Stimulated activated CD4-positive, alpha-beta T cell treated with anti-CD3 and anti-CD28 coated beads, Interleukin-2, amount 100 ng/mL, for 24 hours (primary cell): ENCODE data around the gene SLC25A6.
A peak's percentile ranks its signal among the peaks of the same experiment; 100 is the strongest.
"Not testable (repeated sequence)": the region's sequence is repeated elsewhere in the genome, so short reads cannot be mapped to it uniquely, and the experiment has no call there.

Experiments used
- DNase-seq, 2 donors: peaks; one replicate each; pipeline ENCODE4 v3.0.0-alpha.2; 2020

SLC25A6 gene

DNA sequence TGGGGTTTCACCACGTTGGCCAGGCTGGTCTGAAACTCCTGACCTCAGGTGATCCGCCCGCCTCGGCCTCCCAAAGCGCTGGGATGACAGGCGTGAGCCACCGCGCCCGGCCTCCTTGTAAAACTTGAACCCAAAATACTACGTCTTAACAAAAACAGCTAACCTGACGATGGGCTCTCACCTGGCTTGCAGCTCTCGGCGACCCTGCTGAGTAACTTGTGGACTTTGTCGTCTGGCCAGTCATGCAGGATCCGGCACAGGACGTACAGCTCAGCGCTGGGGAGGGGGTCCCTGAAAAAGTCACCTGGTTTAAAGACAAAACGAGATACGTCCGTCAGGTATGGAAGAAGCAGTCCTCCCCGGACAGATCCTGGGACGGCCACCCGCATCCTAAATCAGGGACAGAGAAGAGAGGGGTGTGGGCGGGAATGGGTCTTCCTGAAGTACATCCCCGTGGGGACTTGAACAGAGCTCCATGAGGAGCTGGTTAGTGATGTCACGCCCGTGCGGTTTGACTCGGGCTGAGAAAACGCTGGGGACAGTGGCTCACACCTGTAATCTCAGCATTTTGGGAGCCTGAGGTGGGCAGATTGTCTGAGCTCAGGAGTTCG is 20.7 kb upstream of the SLC25A6 start:
- DNase-seq: no peak

DNA sequence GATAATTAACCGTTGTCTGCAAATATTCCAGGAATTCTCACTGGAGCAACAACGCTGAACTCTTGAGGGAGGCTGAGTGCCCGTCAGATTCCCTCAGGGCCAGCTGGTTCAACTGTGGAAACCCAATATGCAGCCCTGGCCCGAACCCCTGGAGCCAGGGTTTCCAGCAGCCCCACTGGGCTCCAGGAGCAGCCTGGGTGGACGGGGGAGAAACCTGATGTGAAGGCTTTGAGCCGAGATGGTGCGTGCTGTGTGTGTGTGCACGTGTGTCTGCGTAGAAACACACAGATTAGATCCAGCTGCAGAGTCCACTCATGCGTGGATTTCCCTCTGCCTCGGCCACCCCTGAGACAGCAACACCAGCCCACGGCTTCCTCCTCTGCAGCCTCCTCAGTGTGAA is 19.4 kb upstream of the SLC25A6 start:
- no peak for DNase-seq

DNA sequence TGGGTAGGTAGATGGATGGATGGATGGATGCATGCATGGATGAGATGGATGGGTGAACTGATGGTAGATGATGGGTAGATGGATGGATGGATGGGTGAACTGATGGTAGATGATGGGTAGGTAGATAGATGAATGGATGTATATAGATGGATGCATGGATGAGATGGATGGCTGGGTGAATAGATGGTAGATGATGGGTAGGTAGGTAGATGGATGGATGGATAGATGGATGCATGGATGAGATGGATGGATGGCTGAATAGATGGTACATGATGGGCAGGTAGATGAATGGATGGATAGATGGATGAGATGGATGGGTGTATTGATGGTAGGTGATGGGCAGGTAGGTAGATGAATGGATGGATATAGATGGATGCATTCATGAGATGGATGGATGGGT is 15.1 kb upstream of the SLC25A6 start:
- DNase-seq: no peak

DNA sequence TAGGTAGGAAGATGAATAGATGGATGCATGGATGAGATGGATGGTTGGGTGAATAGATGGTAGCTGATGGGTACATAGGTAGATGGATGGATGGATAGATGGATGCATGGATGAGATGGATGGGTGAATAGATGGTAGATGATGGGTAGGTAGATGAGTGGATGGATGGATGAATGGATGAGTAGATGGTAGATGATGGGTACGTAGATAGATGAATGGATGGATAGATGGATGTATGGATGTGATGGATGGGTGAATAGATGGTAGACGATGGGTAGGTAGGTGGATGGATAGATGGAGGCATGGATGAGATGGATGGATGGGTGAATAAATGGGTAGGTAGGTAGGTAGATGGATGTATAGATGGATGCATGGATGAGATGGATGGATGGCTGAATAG is 13.9 kb upstream of the SLC25A6 start:
- not testable (repeated sequence) for DNase-seq

DNA sequence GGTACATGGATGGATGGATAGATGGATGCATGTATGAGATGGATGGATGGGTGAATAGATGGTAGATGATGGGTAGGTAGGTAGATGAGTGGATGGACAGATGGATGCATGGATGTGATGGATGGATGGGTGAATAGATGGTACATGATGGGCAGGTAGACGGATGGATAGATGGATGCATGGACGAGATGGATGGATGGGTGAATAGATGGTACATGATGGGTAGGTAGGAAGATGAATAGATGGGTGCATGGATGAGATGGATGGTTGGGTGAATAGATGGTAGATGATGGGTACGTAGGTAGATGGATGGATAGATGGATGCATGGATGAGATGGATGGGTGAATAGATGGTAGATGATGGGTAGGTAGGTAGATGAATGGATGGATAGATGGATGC is 12.0 kb upstream of the SLC25A6 start:
- DNase-seq: not testable (repeated sequence)

DNA sequence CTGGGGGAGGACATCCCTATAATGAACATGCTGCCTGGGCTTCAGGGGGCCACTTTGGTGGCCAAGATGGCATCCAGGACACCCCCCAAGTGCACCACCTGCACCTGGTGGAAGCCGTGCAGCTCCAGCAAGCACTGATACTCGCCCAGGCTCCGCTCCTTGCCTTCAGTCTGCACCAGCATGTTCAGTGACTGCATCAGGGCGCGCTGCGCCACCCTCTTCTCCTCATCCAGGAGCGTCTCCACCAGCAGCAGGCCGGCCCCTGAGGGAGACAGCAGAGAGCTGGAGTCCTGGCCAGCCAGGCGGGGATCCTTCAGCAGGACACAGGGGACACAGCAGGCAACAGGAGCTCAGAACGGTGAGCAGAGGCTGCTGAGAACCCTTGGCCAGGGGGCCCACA is 11.3 kb upstream of the SLC25A6 start:
- peak in 1 of 2 donors; percentile 0 for DNase-seq

DNA sequence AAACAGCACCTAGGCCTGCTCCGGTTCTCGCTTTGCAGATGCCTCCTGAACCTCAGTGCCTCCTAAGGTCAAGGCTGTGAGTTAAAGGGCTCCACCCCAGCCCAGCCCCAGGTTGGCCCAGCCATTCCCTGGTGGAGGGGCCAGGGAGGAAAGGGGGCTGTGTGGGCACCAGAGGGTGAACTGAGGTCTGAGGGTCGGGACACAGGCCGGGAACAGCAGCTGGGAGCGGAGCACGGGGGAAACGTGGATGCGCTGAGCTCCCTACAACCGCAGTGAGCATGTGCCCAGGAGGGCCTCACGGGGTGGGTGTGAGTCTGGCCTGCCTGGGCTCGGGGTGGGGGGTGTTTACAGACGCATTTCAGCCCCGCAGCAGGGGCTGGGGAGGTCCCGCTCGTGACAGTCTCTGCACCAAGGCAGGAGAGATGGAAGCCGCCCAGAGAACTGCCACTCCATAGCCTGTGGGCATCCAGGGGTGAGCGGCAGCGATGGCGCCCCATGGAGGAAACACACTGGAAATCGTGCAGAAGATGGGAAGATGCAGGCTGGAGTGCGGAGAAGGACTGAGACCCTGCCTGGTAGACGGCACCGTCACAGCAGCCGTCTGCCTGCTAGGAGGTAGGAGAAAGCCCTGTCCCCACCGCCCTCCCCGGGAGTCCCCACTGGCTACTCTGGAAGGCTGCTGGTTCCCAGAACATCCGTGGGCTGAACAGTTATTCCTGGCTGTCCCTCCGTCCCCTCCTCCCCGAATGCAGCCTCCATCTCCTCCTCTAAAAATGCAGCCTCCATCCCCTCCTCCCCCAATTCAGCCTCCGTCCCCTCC is 9.9 kb upstream of the SLC25A6 start:
- peak in 1 of 2 donors; percentile 0 for DNase-seq

DNA sequence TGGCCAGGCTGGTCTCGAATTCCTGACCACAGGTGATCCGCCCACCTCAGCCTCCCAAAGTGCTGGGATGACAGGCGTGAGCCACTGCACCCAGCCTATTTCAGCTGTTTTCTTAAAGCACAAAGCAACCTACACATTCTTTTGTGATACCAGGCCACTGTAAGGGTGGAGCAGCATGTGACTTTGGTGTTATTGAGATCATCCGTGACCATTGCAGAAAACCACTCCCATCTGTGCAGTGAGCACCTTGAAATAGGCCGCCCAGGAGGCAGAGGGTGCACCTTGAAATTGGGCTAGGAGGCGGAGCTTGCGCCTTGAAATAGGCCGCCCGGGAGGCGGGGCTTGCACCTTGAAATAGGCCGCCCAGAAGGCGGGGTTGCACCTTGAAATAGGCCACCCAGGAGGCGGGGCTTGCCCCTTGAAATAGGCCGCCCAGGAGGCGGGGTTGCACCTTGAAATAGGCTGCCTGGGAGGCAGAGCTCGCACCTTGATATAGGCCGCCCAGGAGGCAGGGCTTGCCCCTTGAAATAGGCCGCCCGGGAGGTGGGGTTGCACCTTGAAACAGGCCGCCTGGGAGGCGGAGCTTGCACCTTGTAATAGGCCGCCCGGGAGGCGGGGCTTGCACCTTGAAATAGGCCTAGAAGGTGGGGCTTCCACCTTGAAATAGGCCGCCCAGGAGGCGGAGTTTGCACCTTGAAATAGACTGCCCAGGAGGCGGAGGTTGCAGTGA is 9.0 kb upstream of the SLC25A6 start:
- no peak for DNase-seq

DNA sequence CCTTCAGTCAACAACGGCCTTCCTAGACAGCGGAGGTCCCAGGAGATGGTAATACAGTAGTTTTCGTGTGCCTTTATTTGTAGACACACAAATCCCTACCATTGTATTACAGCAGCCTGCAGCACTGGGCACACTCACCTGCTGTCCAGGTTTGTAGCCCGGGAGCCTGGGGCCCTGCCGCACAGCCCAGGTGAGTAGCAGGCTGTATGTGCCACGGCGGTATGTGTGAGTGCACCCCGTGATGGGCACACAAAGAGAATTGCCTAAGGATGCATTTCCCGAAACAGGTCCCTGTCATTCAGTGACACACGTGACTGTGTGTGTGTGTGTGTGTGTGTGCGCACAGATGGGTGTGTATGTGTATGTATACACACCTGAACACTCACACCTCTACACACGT is 8.1 kb upstream of the SLC25A6 start:
- DNase-seq: no peak

DNA sequence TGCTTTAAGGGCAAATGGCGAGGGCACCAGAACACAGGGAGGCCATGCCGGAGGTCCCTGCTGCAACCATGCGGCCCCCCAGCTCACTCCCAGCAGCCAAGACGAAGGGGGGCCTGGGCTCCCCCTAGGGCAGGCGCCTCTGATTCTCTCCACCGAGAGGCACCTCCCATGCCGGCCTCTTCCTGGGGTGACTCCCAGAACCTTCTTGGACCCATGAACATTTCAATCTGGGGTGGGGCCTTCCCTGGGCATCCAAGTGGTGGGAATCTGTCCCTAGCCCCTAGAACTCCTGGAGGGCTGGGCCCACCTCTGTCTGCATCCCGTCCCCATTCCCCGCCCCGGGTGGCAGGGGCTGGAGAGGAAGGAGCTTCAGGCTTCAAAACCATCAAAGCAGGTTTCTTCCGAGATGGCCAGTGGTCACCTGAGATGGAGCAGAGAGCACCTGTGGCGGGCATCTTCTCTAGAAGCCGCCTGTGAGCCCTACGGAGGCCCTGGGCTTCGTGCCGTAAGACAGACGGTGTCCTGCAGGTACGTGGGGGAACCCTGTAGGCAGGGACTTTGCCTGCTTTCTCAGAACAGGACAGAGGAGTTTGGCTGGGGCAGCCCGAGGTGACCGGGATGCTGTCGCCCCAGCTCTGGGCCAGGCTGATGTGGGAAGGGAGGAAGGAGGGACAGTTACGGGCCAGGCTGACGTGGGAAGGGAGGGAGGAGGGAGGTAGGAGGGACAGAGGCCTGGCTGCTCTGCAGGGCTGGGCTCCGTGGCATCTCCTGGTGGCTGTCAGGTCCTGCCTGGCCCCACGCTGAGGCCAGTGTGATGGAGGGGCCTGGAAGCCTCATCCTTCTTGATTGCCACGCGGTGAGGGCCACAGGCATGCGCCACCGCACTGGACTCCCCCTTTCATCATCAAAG is 6.8 kb upstream of the SLC25A6 start:
- DNase-seq: peak in 1 of 2 donors; percentile 2

DNA sequence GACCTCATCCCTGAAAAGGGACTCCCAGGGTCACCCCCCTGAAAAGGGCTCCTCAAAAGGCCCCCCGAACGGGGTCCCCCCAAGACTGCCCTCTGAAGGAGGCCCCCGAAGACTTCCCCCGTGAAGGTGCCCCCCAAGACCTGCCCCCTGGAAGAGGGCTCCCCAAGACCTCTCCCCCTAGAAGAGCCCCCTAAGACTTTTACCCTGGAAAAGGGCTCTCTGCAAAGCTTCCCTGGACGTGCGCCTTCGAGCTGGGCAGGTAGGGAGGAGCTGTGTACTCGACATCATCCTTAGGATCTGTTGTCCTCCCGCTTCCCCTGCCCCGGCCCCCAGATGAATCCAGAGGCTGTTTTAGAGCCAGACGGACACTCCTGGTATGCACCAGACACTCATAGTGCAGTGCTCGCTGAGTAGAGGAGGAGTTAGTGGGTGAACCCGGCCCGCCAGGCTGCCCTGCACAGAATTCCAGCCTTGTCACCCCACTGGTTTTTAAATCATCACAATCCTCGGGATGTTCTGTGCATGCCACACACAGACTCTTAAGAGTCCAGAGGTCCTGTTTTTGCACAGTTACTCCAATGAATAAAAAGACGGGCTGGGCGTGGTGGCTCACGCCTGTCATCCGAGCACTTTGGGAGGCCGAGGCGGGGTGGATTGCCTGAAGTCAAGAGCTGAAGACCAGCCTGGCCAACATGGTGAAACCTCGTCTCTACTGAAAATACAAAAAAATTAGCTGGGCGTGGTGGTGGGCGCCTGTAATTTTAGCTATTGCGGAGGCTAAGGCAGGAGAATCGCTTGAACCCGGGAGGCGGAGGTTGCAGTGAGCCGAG is 5.7 kb upstream of the SLC25A6 start:
- DNase-seq: no peak

DNA sequence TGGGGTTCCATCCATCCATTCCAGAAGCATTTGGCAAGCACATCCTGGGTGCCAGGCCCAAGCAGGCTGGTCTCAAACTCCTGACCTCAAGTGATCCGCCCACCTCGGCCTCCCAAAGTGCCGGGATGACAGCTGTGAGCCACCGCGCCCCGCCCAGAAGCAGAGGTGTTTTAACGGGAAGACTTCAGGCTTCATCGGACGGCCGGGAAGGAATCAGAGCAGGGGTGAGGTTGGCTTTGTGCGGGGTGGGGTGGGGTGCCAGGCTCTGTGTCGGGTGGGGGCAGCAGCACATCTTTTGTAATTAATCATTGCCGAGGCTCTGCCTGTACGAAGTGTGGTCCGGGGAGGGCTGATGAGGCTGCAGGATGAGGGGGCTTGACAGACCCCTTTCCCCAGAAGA is 5.1 kb upstream of the SLC25A6 start:
- no peak for DNase-seq

DNA sequence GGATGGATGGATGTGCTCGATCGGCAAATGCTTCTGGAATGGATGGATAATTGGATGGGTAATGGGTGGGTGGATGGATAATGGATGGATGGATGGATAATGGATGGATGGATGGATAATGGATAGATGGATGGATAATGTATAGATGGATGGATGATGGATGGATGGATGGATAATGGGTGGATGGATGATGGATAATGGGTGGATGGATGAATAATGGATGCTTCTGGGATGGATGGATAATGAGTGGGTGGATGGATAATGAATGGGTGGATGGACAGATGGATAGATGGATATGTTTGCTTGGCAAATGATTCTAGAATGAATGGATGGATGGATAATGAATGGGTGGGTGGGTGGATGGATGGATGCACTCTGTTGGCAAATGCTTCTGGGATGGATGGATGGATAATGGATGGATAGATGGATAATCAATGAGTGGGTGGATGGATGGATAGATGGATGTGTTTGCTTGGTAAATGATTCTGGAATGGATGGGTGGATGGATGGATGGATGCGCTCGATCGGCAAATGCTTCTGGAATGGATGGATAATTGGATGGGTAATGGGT is 3.8 kb upstream of the SLC25A6 start:
- DNase-seq: no peak

DNA sequence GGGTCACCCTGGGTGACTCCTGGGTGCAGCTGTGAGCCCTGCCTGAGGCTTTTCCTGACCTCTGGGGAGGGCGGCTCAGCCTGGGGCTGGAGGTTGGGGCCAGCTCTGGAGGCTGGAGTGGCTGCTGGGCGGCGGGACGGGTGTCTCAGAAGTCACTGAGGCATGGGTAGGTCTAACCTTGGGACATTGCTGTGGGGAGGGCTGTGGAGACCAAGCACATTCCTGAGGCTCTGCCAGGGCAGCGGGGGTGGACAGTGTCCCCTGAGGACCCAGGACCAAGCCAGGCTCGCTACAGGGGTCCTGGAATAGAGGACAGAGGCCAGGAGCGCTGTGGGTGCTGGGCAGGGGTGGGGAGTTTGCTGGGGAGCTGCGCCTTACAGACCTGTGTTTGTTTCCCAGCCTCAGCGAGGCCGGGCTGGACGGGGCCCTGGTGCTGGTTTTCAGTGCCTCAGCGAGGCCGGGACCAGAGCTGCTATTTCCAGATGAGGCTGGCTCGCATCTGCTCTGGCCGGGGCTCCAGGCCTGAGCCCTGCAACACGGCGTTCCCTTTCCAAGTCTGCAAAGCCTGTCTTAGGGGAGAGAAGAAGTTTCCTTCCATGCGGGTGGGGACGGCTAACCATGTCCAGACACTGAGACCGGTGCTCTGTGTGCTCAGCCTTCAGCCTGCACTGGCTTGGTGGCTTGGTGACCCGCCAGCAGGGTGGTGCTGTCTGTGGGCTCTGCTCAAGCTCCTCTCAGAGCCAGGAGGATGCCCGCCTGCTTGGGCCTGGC is 3.0 kb upstream of the SLC25A6 start:
- no peak for DNase-seq

DNA sequence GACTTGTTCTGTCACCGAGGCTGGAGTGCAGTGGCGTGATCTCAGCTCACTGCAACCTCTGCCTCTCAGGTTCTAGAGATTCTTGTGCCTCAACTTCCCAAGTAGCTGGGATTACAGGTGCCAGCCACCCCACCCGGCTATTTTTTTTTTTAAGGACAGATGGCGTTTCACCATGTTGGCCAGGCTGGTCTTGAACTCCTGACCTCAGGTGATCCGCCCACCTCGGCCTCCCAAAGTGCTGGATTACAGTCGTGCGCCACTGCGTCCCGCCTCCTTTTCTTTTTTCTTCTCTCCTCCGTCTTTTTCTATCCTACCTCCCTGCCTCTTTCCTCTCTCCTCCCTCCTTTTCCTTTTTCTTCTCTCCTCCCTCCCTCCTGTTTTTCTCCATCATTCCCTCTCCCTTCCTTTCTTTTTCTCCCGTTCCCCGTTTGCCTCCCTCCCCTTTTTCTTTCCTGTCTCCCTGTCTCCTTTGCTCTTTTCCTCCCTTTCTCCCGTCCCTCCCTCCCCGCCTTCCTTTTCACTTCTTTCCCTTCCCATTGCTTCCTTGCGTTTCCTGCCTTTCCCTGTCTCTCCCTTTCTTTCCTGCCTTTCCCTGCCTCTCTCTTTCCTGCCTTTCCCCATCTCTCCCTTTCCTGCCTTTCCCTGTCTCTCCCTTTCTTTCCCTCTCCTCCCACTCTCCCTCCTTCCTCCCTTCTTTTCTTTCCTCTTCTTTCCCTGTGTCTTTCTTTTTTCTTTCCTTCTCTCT is 2.1 kb upstream of the SLC25A6 start:
- no peak for DNase-seq

DNA sequence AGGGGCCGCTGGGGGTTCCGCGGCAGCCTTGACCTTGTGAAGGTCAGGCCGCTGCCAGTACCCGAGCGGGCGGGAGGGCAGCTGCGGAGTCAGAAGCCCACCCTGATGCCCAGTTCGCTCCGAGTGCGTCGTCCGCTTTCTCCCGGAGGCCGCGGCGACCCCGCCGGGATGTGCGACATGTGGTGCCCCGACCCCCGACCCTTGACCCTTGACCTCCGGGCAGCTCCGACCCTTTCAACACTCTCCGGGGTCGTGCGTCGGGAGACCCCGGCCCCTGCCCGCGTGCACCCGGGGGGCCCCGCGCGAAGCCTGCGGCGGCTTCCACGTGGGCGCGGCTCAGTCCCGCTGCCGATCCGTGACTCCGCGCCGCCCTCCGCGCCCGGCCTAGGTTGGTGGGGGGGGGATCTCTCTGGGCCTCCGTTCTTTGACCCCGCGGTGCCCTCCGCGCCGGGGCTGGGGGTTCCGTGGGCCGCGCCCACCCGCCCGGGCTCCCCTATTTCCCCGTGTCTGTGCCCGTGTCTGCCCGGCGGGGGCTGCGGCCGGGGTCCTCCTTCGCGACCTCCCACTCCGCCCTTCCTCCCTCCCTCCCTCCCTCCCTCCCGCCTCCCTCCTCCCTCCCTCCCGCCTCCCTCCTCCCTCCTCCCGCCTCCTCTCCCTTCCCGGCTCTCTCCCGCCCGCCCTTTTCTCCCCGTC is 609 bp upstream of the SLC25A6 start:
- DNase-seq: peak in 1 of 2 donors; percentile 66

DNA sequence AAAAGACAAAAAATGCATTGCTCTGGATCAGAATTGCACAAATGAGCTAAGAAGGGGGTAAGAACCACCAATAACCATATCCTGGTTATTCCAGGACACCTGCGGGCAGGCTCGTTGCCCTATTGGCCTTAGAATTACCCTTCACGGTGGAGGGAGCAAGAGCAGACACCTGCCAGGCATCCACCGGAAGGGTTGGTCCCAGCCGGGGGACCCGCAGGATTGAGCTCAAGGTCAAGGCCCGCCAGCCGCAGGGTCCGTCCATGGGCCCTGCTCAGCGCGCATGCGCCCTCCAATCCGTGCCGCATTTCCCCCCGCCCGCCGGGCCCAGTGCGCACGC is 575 bp downstream of the SLC25A6 start:
- DNase-seq: no peak

DNA sequence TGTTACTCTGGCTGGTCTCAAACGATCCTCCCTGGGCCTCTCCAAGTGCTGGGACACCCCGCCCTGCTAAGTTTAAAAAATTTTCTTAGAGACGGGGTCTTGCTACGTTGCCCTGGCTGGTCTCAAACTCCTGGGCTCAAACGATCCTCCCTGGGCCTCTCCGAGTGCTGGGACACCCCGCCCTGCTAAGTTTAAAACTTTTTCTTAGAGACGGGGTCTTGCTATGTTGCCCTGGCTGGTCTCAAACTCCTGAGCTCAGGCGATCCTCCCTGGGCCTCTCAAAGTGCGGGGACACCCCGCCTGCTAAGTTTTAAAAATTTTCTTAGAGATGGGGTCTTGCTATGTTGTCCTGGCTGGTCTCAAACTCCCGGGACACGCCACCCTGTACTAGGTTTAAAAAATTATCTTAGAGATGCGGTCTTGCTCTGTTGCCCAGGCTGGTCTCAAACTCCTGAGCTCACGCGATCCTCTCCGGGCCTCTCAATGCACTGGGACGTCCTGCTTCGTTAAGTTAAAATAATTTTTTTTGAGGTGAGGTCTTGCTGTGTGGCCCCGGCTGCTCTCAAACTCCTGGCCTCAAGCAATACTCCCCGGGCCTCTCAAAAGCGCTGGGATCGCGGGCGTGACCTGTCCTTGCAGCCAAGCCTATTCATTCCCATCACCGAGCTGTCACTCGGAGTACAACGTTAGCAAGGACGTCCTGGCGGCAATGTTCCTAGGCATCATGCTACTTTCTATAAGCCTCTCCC is 1.1 kb downstream of the SLC25A6 start:
- DNase-seq: peak in 1 of 2 donors; percentile 26

DNA sequence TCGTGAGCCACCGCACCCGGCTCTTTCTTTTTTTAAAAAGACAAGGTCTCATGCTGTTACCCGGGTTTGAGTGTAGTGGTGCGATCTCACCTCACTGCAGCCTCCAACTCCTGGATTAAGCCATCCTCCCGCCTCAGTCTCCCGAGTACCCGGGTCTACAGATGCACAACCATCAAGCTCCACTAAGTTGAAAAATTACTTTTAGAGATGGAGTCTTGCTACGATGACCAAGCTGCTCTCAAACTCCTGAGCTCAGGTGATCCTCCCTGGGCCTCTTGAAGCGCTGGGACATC is 2.0 kb downstream of the SLC25A6 start:
- DNase-seq: no peak
